GM12892 (cell line): ENCODE measurements around the gene NUCB1.

Source experiments
- DNase-seq: peaks from one replicate; pipeline ENCODE4 v3.0.0; 2011; ENCODE audit not compliant: insufficient read length
- FAIRE-seq: peaks from 2 replicates; lab custom pipeline; 2011; peaks lifted over from hg19 to GRCh38; lab: Jason Lieb, UNC
- POLR2A ChIP-seq: IDR thresholded peaks from 2 replicates; pipeline ENCODE4 v1.6.1; 2011; ENCODE audit warnings: low read depth, low read length, control low read depth
- POLR2AphosphoS5 ChIP-seq: IDR thresholded peaks from 2 replicates; pipeline ENCODE4 v1.6.1; 2011; ENCODE audit warnings: low read depth, low read length, control low read depth
- TAF1 ChIP-seq: IDR thresholded peaks from 2 replicates; pipeline ENCODE4 v1.6.1; 2011; ENCODE audit warnings: low read depth, mild to moderate bottlenecking, control low read depth, low read length, borderline replicate concordance

NUCB1 gene

DNA sequence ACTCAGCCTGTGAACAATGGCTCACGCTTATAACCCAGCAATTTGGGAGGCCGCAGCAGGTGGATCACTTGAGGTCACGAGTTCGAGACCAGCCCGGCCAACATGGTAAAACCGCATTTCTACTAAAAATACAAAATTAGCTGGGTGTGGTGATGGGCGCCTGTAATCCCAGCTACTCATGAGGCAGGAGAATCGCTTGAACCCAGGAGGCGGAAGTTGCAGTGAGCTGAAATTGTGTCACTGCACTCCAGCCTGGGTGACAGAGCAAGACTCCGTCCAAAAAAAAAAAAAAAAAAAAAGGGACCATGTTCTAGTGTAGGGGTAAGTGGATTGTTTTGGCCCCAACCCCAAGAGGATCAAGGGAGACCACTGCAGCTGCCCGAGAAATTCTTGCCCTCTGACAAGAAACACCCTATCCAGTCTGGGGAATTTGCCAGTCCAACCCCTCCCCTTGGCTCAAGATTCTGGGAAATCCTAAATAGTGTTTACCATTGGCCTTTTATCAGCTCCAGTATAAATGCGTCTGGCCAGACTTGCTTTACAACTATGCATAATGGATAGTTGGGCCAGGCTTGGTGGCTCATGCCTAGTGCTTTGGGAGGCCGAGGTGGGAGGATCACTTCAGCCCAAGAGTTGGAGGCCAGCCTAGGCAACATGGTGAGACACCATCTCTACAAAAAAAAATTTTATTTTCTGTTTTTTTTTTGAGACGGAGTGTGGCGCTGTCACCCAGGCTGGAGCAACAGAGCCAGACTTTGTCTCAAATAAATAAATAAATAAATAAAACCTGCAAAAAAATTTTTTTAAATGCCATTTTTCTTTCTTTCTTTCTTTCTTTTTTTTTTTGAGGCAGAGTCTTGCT is 28.3 kb downstream of the NUCB1 start:
- no peak for TF ChIP-seq TAF1
- FAIRE-seq (no peak), DNase-seq (no peak)

DNA sequence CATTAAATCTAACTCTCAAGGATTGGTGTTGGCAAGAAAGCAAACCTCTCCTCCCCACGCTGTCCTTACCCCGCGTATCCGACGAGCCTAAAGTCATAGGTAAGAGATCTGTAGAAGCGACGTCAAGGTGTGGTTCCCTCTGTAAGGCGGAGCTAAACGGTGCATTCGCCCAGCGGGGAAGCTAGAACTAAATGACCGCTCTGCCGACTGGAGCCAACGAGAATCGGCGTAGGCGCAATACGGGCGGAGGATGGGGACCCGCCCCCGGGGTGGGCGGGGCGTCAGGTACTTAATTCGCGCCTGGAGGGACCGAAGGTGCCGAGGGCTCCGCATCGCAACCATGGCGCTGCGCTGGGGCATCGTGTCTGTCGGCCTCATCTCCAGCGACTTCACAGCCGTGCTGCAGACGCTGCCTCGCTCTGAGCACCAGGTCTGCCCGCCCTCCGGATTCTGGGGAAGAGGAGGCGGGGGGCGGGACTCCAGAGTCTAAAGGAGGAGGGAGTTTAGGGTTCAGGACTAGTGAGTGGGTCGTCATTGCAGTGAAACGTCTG is 33.3 kb downstream of the NUCB1 start, which contains the start of gene DHDH:
Gene DHDH, plus strand, starts transcription at position 318 of the 551 bp plus-strand sequence. Its CDS starts 23 bp downstream, at position 341.
- DNase-seq (peak; percentile 57), FAIRE-seq (no peak)
- TF ChIP-seq TAF1: no peak
- no peak for TF ChIP-seq POLR2A
- no peak for TF ChIP-seq POLR2AphosphoS5

DNA sequence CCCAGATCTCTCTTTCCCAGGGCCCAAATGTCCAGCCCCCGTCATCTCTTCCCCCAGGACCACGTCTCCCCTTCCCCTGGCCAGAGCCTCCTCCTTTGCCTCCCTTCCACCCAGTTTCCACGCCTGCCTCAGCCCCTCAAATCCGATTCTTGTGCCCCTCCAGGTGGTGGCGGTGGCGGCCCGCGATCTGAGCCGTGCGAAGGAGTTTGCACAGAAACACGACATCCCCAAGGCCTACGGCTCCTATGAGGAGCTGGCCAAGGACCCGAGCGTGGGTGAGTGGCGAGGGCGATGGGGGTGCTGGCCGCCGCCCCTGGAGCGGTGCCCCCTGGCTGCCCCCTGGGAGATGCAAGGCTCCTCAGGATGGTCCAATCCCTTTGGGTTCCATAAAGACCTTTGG is 34.7 kb downstream of the NUCB1 start:
- DNase-seq (no peak), FAIRE-seq (no peak)
- TF ChIP-seq POLR2A (no peak), POLR2AphosphoS5 (no peak), TAF1 (no peak)

DNA sequence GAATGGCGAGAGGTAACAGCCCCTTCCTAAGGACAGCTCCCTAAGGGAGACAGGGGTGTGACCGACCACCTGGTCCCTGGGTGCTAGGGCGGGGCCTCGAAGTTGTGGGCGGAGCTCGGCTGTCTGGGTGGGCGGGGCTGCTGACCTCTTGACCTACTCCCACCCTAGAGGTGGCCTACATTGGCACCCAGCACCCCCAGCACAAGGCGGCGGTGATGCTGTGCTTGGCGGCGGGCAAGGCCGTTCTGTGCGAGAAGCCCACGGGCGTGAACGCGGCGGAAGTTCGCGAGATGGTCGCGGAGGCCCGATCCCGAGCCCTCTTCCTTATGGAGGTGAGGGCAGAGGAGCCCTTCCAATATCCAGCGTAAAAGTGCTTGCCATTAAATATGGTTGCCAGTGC is 35.8 kb downstream of the NUCB1 start:
- no peak for TF ChIP-seq POLR2AphosphoS5
- TF ChIP-seq TAF1: no peak
- TF ChIP-seq POLR2A: no peak
- DNase-seq (no peak), FAIRE-seq (no peak)

DNA sequence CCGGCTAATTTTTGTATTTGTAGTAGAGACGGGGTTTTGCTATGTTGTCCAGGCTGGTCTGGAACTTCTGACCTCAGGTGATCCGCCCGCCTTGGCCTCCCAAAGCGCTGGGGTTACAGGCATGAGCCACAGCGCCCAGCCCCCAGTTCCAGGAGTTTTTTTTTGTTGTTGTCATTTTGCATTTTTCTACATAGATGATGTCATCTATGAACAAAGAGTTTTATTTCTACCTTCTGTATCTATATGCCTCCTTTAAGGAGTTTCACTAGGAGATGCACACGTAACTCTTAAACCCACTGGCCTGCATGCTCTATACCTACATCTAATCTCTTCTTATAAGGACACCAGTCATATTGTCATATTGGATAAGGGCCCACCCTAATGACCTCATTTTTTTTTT is 38.1 kb downstream of the NUCB1 start:
- TF ChIP-seq POLR2A (no peak), TAF1 (no peak), POLR2AphosphoS5 (no peak)
- no peak for FAIRE-seq
- no peak for DNase-seq

DNA sequence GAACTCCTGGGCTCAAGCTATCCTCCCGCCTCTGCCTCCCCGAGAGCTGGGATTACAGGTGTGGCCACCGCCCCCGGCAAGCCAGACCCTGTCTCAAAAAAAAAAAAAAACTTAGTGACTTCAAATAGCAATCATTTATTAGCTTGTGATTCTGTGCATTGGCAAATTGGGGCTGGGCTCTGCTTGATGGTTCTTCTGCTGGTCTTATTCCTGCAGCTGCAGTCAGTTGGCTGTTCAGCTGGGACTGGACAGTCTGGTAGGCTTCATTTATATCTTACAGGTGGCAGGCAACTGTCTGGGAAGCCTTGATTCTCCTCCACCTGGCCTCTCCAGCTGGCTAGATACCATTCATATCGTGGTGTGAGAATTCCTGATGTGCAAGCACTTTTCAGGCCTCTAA is 40.8 kb downstream of the NUCB1 start:
- DNase-seq (no peak), FAIRE-seq (no peak)
- TF ChIP-seq TAF1: no peak

DNA sequence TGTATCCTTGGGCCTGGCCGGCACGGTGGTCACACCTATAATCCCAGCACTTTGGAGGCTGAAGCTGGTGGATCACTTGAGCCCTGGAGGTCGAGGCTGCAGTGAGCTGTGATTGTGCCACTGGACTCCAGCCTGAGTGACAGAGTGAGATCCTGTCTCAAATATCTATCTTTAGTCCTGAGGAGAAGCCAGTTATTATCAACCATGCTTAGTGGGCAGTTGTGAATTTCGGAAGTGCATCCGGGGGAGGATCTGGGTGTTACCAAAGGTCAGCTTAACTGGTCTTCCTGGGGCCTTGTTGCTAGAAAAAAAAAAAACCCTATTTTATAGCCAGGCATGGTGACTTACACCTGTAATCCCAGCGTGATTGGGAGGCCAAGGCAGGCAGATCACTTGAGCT is 43.0 kb downstream of the NUCB1 start:
- TF ChIP-seq POLR2A (no peak), POLR2AphosphoS5 (no peak), TAF1 (no peak)
- FAIRE-seq (no peak), DNase-seq (no peak)

DNA sequence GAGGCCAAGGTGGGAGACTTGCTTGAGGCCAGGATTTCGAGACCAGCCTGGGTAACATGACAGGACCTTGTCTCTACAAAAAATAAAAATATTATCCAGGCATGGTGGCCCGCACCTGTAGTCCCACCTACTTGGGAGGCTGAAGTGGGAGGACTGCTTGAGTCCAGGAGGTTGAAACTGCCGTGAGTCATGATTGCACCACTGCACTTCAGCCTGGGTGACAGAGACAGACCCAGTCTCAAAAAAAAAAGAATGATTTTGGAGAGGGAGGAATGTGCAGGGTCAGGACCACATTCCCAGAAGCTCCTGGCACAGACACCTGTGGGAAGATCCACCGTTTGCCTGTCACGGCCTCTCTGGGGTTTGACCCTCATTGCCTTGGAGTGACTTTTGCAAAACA is 45.3 kb downstream of the NUCB1 start:
- FAIRE-seq (no peak), DNase-seq (no peak)
- TF ChIP-seq TAF1: no peak
- no peak for TF ChIP-seq POLR2A
- no peak for TF ChIP-seq POLR2AphosphoS5

DNA sequence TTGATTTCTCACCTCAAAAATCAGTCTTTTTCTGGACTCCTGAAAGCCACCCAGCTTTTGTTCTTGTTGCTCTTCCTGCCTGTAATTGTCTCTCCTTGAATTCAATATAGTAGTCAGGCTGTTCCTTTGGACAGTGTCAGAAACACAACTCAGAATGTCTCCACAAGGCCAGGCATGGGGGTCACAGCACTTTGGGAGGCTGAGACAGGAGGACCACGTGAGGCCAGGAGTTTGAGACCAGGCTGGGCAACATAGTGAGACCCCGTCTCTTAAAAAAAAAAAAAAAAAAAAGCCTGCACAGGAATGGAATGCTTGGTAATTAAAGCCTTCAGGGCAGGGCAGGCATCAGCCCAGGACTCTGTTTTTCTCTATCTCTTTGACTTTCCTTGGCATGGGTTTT is 45.7 kb downstream of the NUCB1 start:
- TF ChIP-seq POLR2AphosphoS5 (no peak), TAF1 (no peak), POLR2A (no peak)
- FAIRE-seq (no peak), DNase-seq (no peak)

DNA sequence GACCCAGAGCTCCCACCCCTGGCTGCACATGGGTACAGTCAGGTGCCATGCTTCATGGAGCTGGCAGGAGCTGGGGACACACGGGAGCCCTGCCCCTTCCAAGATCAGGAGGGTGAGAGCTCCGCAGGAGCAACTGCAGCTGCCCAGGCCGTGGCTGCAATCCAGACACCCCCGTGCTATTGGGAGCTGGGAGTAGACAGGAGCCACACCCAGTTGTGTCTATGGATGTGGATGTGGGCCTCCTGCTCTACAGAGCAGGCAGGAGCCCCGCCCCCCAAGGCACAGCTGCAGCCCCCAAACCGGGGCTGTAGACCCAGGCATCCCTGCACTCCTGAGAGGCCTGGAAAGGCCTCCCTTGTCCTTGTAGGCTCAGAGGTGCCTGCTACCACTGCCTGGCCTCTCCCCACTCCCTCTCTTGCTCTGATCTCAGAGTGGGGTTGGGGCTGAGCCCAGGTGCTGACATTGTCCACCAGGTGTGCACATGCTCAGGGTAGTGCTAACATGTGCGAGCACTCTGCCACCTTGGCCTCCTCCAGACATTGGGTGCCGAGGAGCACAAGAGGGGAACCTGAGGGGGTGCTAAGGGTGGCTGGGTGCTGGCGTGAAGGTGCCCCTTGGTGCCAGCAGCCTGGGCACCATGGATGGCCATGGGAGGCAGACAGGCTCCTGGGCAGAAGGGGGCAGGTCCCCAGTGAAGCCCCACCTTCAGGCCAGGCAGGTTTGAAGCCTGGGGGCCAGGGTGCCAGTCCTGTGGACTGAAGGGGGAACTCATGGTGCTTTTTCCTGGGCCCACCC is 46.5 kb downstream of the NUCB1 start:
- FAIRE-seq: no peak
- no peak for DNase-seq
- TF ChIP-seq POLR2AphosphoS5: no peak
- no peak for TF ChIP-seq TAF1
- no peak for TF ChIP-seq POLR2A

DNA sequence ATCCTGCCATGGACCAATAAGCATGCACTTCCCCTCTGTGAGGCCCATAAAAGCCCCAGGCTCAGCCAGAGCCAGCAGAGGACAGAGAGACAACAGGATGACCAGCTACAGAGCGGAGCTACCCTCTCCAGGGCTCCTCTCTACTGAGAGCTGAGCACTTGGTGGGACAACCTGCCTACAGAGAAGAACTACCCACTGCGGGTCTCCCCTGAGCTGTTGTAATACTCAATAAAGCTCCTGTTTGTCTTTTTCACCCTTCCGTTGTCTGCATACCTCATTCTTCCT is 47.1 kb downstream of the NUCB1 start:
- no peak for DNase-seq
- no peak for FAIRE-seq
- TF ChIP-seq TAF1: no peak
- no peak for TF ChIP-seq POLR2A
- no peak for TF ChIP-seq POLR2AphosphoS5

DNA sequence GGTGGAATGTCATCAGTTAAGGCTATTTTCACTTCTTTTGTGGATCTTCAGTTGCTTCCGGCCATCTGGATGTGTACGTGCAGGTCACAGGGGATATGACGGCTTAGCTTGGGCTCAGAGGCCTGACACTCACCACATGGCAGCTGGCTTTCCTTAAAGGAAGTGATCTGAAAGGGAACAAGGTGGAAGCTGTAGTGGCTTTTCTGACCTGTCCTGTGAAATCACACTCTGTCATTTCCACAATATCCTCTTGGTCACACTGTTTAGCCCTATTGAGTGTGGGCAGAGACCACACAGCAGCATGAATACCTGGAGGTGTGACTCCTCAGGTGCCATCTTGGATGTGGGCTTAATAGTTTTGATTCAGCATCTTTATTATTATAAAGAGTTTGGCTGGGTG is 50.0 kb downstream of the NUCB1 start:
- TF ChIP-seq POLR2A (no peak), TAF1 (no peak), POLR2AphosphoS5 (no peak)
- no peak for DNase-seq
- FAIRE-seq: no peak
